Peyer's patch (tissue), 4 donors: ENCODE results near the gene CDC14B.

Experiments
- POLR2A ChIP-seq, 2 donors: fragments of 450-650 bp; IDR thresholded peaks; one replicate each; pipeline ENCODE4 v1.5.1; 2017; ENCODE audit warnings: antibody characterized with exemption in 2 of 2, mild to moderate bottlenecking in 2 of 2, moderate library complexity in 2 of 2
- TF ChIP-seq, protein P1 (sequence below), 6 experiments: fragments of 450-650 bp in 4 of 6; fragments of 200-600 bp in 2 of 6; sonication (generic) in 1 of 6; IDR thresholded peaks; one replicate each; pipeline ENCODE4 v1.5.1; 2017 to 2019; ENCODE audit warnings: antibody characterized with exemption in 6 of 6, mild to moderate bottlenecking in 3 of 6, moderate library complexity in 1 of 6

DNA sequence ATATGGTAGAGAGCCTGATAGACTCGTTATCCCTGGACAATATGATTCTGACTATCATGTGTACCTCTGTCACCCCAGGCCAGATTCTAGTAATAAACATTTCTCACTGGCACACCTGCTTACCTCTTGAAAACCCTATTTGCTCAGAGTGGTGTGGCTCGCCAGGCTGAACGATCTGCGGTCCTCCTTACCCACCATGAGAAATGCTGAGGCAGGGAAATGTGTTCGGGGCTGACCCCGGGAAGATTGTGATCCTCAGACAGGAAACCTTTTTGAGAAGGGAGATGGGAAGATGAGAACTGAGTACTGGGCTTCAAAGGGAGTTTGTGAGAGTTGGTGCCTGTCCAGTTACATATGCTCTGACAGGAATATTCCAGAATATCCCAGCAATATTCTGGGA lies 46.1 kb upstream of the CDC14B start:
- TF ChIP-seq, protein P1, sequence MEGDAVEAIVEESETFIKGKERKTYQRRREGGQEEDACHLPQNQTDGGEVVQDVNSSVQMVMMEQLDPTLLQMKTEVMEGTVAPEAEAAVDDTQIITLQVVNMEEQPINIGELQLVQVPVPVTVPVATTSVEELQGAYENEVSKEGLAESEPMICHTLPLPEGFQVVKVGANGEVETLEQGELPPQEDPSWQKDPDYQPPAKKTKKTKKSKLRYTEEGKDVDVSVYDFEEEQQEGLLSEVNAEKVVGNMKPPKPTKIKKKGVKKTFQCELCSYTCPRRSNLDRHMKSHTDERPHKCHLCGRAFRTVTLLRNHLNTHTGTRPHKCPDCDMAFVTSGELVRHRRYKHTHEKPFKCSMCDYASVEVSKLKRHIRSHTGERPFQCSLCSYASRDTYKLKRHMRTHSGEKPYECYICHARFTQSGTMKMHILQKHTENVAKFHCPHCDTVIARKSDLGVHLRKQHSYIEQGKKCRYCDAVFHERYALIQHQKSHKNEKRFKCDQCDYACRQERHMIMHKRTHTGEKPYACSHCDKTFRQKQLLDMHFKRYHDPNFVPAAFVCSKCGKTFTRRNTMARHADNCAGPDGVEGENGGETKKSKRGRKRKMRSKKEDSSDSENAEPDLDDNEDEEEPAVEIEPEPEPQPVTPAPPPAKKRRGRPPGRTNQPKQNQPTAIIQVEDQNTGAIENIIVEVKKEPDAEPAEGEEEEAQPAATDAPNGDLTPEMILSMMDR (IDR thresholded peaks at IDR 0.05), result no peak
- no peak for TF ChIP-seq POLR2A (IDR thresholded peaks at IDR 0.05)
